SU-DHL-6 (cell line): ENCODE results near the gene PARP3.

Experiments
- H2AFZ ChIP-seq: fragments of 200-600 bp; sonication (generic); 2 replicates; pipeline ENCODE4 v1.6.1; 2014; ENCODE audit warnings: low read depth, mild to moderate bottlenecking, moderate library complexity, mixed read lengths, antibody characterized with exemption, low read length; ENCODE audit not compliant: severe bottlenecking
- H3F3A ChIP-seq: fragments of 200-600 bp; shearing (Covaris generic); 2 replicates; pipeline ENCODE4 v1.6.0; 2016; ENCODE audit warnings: antibody characterized with exemption, mild to moderate bottlenecking; ENCODE audit not compliant: insufficient read depth
- H3K27ac ChIP-seq: fragments of 200-600 bp; sonication (generic); 2 replicates; pipeline ENCODE4 v1.5.1; 2016; ENCODE audit warnings: low read depth, mild to moderate bottlenecking, low read length, moderate library complexity, mixed read lengths
- H3K27me3 ChIP-seq: fragments of 200-600 bp; sonication (generic), shearing (Covaris generic); 2 replicates; pipeline ENCODE4 v1.6.0; 2014; ENCODE audit warnings: mild to moderate bottlenecking, low read length
- H3K36me3 ChIP-seq: fragments of 200-600 bp; sonication (generic); 2 replicates; pipeline ENCODE4 v1.6.1; 2014; ENCODE audit warnings: mild to moderate bottlenecking, low read length, mixed read lengths
- H3K4me2 ChIP-seq: fragments of 300-600, 200-600 bp; shearing (Covaris generic), sonication (generic); 2 replicates; pipeline ENCODE4 v1.6.0; 2014; ENCODE audit warnings: low read length, low read depth, mild to moderate bottlenecking; ENCODE audit not compliant: poor library complexity, severe bottlenecking
- H3K4me3 ChIP-seq: fragments of 200-600 bp; sonication (generic); 2 replicates; pipeline ENCODE4 v1.5.1; 2014; ENCODE audit warnings: antibody characterized with exemption, low read length, mild to moderate bottlenecking, mixed read lengths; ENCODE audit not compliant: insufficient read depth, poor library complexity, severe bottlenecking
- H3K79me2 ChIP-seq: fragments of 200-600 bp; sonication (generic); 2 replicates; pipeline ENCODE4 v1.6.1; 2014; ENCODE audit warnings: mild to moderate bottlenecking, low read length, moderate library complexity; ENCODE audit not compliant: insufficient read depth
- H3K9ac ChIP-seq: fragments of 200-600 bp; sonication (generic); 2 replicates; pipeline ENCODE4 v1.7.0; 2014; ENCODE audit warnings: mild to moderate bottlenecking, low read length
- H3K9me2 ChIP-seq: fragments of 200-600 bp; sonication (generic); replicated peaks from 2 replicates; pipeline ENCODE4 v1.6.1; 2014; ENCODE audit warnings: low read length; ENCODE audit not compliant: insufficient read depth
- H3K9me3 ChIP-seq: fragments of 200-600 bp; sonication (generic); 2 replicates; pipeline ENCODE4 v1.6.1; 2014; ENCODE audit warnings: low read length, mixed read lengths; ENCODE audit not compliant: insufficient read depth
- H4K20me1 ChIP-seq: fragments of 200-600 bp; sonication (generic); 2 replicates; pipeline ENCODE4 v1.6.1; 2014; ENCODE audit warnings: low read depth, mild to moderate bottlenecking, antibody characterized with exemption, low read length, moderate library complexity, mixed read lengths
- EZH2phosphoT487 ChIP-seq: fragments of 200-600 bp; sonication (generic), shearing (Covaris generic); conservative IDR thresholded peaks from 2 replicates; pipeline ENCODE4 v1.6.1; 2018; ENCODE audit warnings: mild to moderate bottlenecking, antibody characterized with exemption, low read length, moderate library complexity, mixed read lengths
- TF ChIP-seq, protein P1 (sequence below): fragments of 200-600 bp; sonication (generic); IDR thresholded peaks from one replicate; pipeline ENCODE4 v1.5.1; 2017; ENCODE audit warnings: antibody characterized with exemption, mild to moderate bottlenecking, low read length, moderate library complexity; ENCODE audit not compliant: insufficient read depth, poor library complexity, severe bottlenecking

PARP3 gene

GRCh38 chr3:51959651-51960050 is 17.5 kb downstream of the PARP3 start:
- no peaks in the 10 kb centered on the region for H3F3A ChIP-seq
- TF ChIP-seq EZH2phosphoT487 = no peak
- TF ChIP-seq, protein P1, sequence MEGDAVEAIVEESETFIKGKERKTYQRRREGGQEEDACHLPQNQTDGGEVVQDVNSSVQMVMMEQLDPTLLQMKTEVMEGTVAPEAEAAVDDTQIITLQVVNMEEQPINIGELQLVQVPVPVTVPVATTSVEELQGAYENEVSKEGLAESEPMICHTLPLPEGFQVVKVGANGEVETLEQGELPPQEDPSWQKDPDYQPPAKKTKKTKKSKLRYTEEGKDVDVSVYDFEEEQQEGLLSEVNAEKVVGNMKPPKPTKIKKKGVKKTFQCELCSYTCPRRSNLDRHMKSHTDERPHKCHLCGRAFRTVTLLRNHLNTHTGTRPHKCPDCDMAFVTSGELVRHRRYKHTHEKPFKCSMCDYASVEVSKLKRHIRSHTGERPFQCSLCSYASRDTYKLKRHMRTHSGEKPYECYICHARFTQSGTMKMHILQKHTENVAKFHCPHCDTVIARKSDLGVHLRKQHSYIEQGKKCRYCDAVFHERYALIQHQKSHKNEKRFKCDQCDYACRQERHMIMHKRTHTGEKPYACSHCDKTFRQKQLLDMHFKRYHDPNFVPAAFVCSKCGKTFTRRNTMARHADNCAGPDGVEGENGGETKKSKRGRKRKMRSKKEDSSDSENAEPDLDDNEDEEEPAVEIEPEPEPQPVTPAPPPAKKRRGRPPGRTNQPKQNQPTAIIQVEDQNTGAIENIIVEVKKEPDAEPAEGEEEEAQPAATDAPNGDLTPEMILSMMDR = no peak
- no peaks in the 10 kb centered on the region for H3K27me3 ChIP-seq
- H3K27ac ChIP-seq = no peak overlapping the region
- no peaks in the 10 kb centered on the region for H3K36me3 ChIP-seq
- no peak overlapping the region for H3K4me3 ChIP-seq
- no peaks in the 10 kb centered on the region for H3K9me3 ChIP-seq
- H2AFZ ChIP-seq = no peak overlapping the region
- H3K9ac ChIP-seq = no peak overlapping the region
- no peak overlapping the region for H3K4me2 ChIP-seq
- H4K20me1 ChIP-seq = no peaks in the 10 kb centered on the region
- H3K79me2 ChIP-seq = no peaks in the 10 kb centered on the region
- H3K9me2 ChIP-seq = no peaks in the 10 kb centered on the region

- H3K4me3 ChIP-seq = no peak overlapping the region
- H2AFZ ChIP-seq = no peak overlapping the region
- no peaks in the 10 kb centered on the region for H4K20me1 ChIP-seq
- no peaks in the 10 kb centered on the region for H3K9me3 ChIP-seq
- TF ChIP-seq, protein P1 = no peak
- H3F3A ChIP-seq = no peaks in the 10 kb centered on the region
- H3K27ac ChIP-seq = no peak overlapping the region
- no peaks in the 10 kb centered on the region for H3K27me3 ChIP-seq
- no peaks in the 10 kb centered on the region for H3K36me3 ChIP-seq
- H3K9ac ChIP-seq = no peak overlapping the region
- H3K79me2 ChIP-seq = no peaks in the 10 kb centered on the region
- H3K9me2 ChIP-seq = no peaks in the 10 kb centered on the region
- H3K4me2 ChIP-seq = no peak overlapping the region
These were observed 18.2 kb downstream of the PARP3 start for GRCh38 chr3:51960386-51960785.

- Histone ChIP-seq H3K4me2 (no peak overlapping the region), H3K27ac (no peak overlapping the region), H3K9me2 (no peaks in the 10 kb centered on the region), H3K27me3 (no peaks in the 10 kb centered on the region), H3K4me3 (no peak overlapping the region), H3F3A (no peaks in the 10 kb centered on the region), H2AFZ (no peak overlapping the region), H3K9me3 (no peaks in the 10 kb centered on the region), H4K20me1 (no peaks in the 10 kb centered on the region), H3K79me2 (no peaks in the 10 kb centered on the region), H3K9ac (no peak overlapping the region), H3K36me3 (no peaks in the 10 kb centered on the region)
- TF ChIP-seq, protein P1 = no peak
- no peak for TF ChIP-seq EZH2phosphoT487
These were observed 18.8 kb downstream of the PARP3 start for GRCh38 chr3:51961011-51961410.
